ENCODE results near the gene MICU1.
"Not testable (repeated sequence)": the region's sequence is repeated elsewhere in the genome, so short reads cannot be mapped to it uniquely, and the experiment has no call there.

MICU1 gene

GRCh38 chr10:72384982-72385381 is 240.9 kb downstream of the MICU1 start:
- DNase-seq: not testable (repeated sequence)

GRCh38 chr10:72379776-72380175 is 246.1 kb downstream of the MICU1 start:
- DNase-seq: peak in 1 of 3 donors; percentile 12

- DNase-seq: peak in 2 of 3 donors; percentile 23 to 40
Measured at GRCh38 chr10:72379062-72379461, 246.8 kb downstream of the MICU1 start.

GRCh38 chr10:72375585-72375984 is 250.3 kb downstream of the MICU1 start:
- peak in 2 of 3 donors; percentile 8 to 9 for DNase-seq

- DNase-seq: peak in 1 of 3 donors; percentile 8
Measured at GRCh38 chr10:72375173-72375572, 250.7 kb downstream of the MICU1 start.

- DNase-seq: no peak
Measured at GRCh38 chr10:72370201-72370722, 255.6 kb downstream of the MICU1 start.

GRCh38 chr10:72367301-72367960 is 258.4 kb downstream of the MICU1 start:
- no peak for DNase-seq

GRCh38 chr10:72365106-72365895 is 260.6 kb downstream of the MICU1 start:
- DNase-seq: no peak

- DNase-seq: peak; percentile 91 to 92 (median 91)
Measured at GRCh38 chr10:72364239-72364777, 261.6 kb downstream of the MICU1 start.

GRCh38 chr10:72356987-72357386 is 268.9 kb downstream of the MICU1 start:
- DNase-seq: no peak

GRCh38 chr10:72356115-72356514 is 269.8 kb downstream of the MICU1 start:
- no peak for DNase-seq

- no peak for DNase-seq
Measured at GRCh38 chr10:72355214-72355555, 270.7 kb downstream of the MICU1 start.

GRCh38 chr10:72354356-72355213 is 271.3 kb downstream of the MICU1 start, which contains the start of gene DNAJB12:
TSS of gene DNAJB12 (minus strand) at chr10:72354919. CDS start at chr10:72354897, 22 bp downstream.
- peak; percentile 95 to 97 (median 97) for DNase-seq

GRCh38 chr10:72353965-72354355 is 271.9 kb downstream of the MICU1 start:
- peak; percentile 43 to 65 (median 44) for DNase-seq

- DNase-seq: peak in 2 of 3 donors; percentile 30 to 33
Measured at GRCh38 chr10:72353028-72353964, 272.6 kb downstream of the MICU1 start.

- no peak for DNase-seq
Measured at GRCh38 chr10:72351479-72351878, 274.4 kb downstream of the MICU1 start.

GRCh38 chr10:72349438-72349837 is 276.4 kb downstream of the MICU1 start:
- no peak for DNase-seq

GRCh38 chr10:72348282-72348681 is 277.6 kb downstream of the MICU1 start:
- no peak for DNase-seq

- DNase-seq: not testable (repeated sequence)
Measured at GRCh38 chr10:72346117-72346516, 279.8 kb downstream of the MICU1 start.

GRCh38 chr10:72344932-72345331 is 280.9 kb downstream of the MICU1 start:
- DNase-seq: peak; percentile 50 to 71 (median 54)

GRCh38 chr10:72342911-72343310 is 283.0 kb downstream of the MICU1 start:
- DNase-seq: peak; percentile 35 to 44 (median 38)

All from suppressor macrophage treated with lipopolysaccharide for 1 hour (primary cell).